Ovary (tissue), 3 donors: Measurements from ENCODE around the gene MTCH1.

Experiments used
- EP300 ChIP-seq: sonication (generic); formaldehyde crosslinking; IDR thresholded peaks from one replicate; pipeline ENCODE4 v1.6.1; 2017; ENCODE audit warnings: antibody characterized with exemption
- TF ChIP-seq, protein P1 (sequence below), 3 donors: fragments of 450-650 bp in 2 of 3; fragments of 200-600 bp in 1 of 3; IDR thresholded peaks; one replicate each; pipeline versions ENCODE4 v1.5.1 to v1.8.0; 2016 to 2022; ENCODE audit warnings: antibody characterized with exemption in 3 of 3, mild to moderate bottlenecking in 1 of 3
- donor health status: DM: no; HTN: no; CAD: no.

DNA sequence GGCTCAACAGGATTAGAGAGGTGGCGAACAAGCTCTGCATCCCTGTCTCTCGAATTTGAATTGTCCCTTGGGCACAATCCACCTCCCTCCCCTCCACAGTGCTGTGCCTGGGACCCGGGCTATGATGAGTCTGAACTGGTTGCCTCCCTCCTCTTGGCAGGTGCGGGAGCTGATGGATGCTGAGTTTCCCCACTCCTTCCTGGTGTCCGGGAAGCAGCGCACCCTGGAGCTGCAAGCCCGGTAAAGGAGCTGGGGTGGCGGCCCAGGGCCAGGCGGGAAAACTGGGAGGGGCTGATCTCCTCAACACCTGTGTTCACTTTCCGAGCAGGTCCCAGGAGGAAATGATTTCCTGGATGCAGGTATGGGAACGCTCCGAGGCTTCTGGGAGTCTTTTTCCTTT lies 34.4 kb upstream of the MTCH1 start:
- no peak for TF ChIP-seq EP300
- TF ChIP-seq, protein P1, sequence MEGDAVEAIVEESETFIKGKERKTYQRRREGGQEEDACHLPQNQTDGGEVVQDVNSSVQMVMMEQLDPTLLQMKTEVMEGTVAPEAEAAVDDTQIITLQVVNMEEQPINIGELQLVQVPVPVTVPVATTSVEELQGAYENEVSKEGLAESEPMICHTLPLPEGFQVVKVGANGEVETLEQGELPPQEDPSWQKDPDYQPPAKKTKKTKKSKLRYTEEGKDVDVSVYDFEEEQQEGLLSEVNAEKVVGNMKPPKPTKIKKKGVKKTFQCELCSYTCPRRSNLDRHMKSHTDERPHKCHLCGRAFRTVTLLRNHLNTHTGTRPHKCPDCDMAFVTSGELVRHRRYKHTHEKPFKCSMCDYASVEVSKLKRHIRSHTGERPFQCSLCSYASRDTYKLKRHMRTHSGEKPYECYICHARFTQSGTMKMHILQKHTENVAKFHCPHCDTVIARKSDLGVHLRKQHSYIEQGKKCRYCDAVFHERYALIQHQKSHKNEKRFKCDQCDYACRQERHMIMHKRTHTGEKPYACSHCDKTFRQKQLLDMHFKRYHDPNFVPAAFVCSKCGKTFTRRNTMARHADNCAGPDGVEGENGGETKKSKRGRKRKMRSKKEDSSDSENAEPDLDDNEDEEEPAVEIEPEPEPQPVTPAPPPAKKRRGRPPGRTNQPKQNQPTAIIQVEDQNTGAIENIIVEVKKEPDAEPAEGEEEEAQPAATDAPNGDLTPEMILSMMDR (IDR thresholded peaks at IDR 0.05) = no peak
